ENCODE measurements around the gene SMARCD1.

SMARCD1 gene

GRCh38 chr12:50084775-50085614 lies at the start of gene SMARCD1:
Gene SMARCD1, plus strand, starts transcription at chr12:50085342. Its CDS starts 28 bp downstream, at chr12:50085370.
- DNase-seq (ENCODE audit: low read depth, low spot score) = peak; percentile 68

GRCh38 chr12:50038336-50038735 lies 46.8 kb upstream of the SMARCD1 start:
- no peak for DNase-seq (ENCODE audit: low read depth, low spot score)

GRCh38 chr12:50039151-50039835 lies 45.8 kb upstream of the SMARCD1 start:
- peak; percentile 73 for DNase-seq (ENCODE audit: low read depth, low spot score)

GRCh38 chr12:50040657-50041056 lies 44.5 kb upstream of the SMARCD1 start:
- DNase-seq (ENCODE audit: low read depth, low spot score) = no peak

GRCh38 chr12:50041062-50041860 lies 43.9 kb upstream of the SMARCD1 start:
- no peak for DNase-seq (ENCODE audit: low read depth, low spot score)

- DNase-seq (ENCODE audit: low read depth, low spot score) = no peak
Measured at GRCh38 chr12:50041962-50042361, 43.2 kb upstream of the SMARCD1 start.

GRCh38 chr12:50042693-50043092 lies 42.4 kb upstream of the SMARCD1 start:
- DNase-seq (ENCODE audit: low read depth, low spot score) = no peak

- no peak for DNase-seq (ENCODE audit: low read depth, low spot score)
Measured at GRCh38 chr12:50043308-50043707, 41.8 kb upstream of the SMARCD1 start.

GRCh38 chr12:50043854-50044253 lies 41.3 kb upstream of the SMARCD1 start:
- DNase-seq (ENCODE audit: low read depth, low spot score) = no peak

- DNase-seq (ENCODE audit: low read depth, low spot score) = no peak
Measured at GRCh38 chr12:50047693-50048250, 37.4 kb upstream of the SMARCD1 start.

GRCh38 chr12:50049254-50050118 lies 35.7 kb upstream of the SMARCD1 start:
- no peak for DNase-seq (ENCODE audit: low read depth, low spot score)

GRCh38 chr12:50050119-50050385 lies 35.1 kb upstream of the SMARCD1 start:
- no peak for DNase-seq (ENCODE audit: low read depth, low spot score)

- DNase-seq (ENCODE audit: low read depth, low spot score) = no peak
Measured at GRCh38 chr12:50050410-50051098, 34.6 kb upstream of the SMARCD1 start.

GRCh38 chr12:50051101-50051806 lies 33.9 kb upstream of the SMARCD1 start:
- DNase-seq (ENCODE audit: low read depth, low spot score) = no peak

- DNase-seq (ENCODE audit: low read depth, low spot score) = no peak
Measured at GRCh38 chr12:50052544-50052943, 32.6 kb upstream of the SMARCD1 start.

- no peak for DNase-seq (ENCODE audit: low read depth, low spot score)
Measured at GRCh38 chr12:50052964-50053363, 32.2 kb upstream of the SMARCD1 start.

GRCh38 chr12:50053583-50053982 lies 31.6 kb upstream of the SMARCD1 start:
- no peak for DNase-seq (ENCODE audit: low read depth, low spot score)

GRCh38 chr12:50055831-50056638 lies 29.1 kb upstream of the SMARCD1 start:
- no peak for DNase-seq (ENCODE audit: low read depth, low spot score)

GRCh38 chr12:50056639-50056976 lies 28.5 kb upstream of the SMARCD1 start:
- DNase-seq (ENCODE audit: low read depth, low spot score) = no peak
